ENCODE data around the gene PUS7.
A peak's percentile ranks its signal among the peaks of the same experiment; 100 is the strongest.
"Not testable (repeated sequence)": the region's sequence is repeated elsewhere in the genome, so short reads cannot be mapped to it uniquely, and the experiment has no call there.

The PUS7 gene

DNA sequence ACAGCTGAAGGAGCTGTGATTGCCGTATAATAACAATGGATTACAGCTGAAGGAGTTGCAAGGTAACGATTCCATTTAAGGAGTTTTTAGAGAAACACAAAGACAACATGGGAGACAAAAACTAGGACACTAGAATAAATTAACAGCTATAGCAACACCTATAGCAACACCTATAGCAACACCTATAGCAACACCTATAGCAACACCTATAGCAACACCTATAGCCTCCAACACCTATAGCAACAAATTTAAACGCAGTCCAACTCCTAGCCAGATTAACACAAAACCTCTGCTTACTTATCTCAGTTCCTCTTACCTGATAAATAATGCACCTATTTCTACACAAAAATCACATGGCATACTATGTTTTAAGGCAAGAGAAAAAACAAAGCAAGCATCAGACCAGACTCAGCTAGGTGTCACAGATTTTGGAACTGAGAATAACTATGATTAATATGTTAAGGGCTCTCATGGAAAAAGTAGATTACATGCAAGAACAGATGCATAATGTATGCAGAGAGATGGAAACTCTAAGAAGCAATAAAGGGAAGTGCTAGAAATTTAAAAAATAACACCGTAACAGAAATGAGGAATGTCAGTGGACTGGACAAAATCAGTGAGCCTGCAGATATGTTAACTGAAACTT is 77.6 kb downstream of the PUS7 start:
- DNase-seq: no peak

DNA sequence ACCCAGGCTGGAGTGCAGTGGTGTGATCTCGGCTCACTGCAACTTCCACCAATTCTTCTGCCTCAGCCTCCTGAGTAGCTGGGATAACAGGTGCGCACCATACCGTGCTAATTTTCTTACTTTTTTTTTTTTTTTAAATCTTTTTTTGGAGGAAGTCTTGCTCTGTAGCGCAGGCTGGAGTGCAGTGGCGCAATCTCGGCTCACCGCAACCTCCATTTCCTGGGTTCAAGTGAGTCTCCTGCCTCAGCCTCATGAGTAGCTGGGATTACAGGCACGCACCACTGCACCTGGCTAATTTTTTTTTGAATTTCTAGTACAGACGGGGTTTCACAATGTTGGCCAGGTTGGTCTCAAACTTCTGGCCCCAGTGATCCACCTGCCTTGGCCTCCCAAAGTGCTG is 79.9 kb downstream of the PUS7 start:
- DNase-seq: not testable (repeated sequence)

DNA sequence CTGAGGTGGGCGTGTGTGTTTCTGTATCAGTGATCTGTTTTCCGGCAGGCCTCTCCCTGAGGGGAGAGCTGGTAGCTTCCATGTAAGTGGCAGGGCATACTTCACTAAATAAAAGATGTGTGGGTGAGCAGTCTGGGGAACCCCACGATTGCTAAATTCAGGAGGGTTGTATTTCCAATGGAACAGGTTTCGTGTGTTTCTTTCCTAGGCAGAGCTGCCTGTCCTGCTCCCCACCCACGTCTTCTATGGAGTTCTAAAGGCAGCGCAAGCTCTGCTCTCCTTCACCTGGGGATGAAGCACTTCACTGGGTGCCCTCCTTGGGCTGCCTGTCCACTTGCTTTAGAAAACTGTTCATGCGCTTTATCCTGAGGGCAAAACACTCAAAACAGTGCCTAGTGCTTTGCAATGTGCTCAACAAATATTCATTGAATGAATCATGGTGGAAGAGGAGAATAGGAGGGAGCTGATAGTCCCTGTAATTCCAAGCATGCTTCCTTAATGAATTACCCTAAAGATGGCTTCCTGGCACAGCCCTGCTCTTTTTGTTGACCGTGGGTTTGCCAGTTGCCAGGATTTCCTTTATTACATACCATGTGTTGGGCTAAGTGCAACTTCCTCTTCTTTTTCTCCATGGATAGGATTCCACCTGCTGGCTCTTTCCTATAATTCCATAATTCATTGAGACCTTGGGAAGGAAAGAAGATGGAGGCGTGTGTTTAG is 82.7 kb downstream of the PUS7 start:
- DNase-seq: no peak

DNA sequence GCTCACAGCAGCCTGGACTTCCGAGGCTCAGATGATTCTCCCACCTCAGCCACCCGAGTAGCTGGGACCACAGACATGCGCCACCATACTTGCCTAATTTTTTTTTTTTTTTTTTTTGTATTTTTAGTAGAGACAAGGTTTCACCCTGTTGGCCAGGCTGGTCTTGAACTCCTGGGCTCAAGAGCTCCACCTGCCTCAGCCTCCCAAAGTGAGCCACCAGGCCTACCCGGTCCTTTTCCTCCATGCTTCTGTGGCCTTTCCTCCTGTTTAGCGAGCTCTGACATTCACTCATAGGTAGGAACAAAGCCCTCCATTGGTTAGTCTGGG is 83.3 kb downstream of the PUS7 start:
- no peak for DNase-seq

DNA sequence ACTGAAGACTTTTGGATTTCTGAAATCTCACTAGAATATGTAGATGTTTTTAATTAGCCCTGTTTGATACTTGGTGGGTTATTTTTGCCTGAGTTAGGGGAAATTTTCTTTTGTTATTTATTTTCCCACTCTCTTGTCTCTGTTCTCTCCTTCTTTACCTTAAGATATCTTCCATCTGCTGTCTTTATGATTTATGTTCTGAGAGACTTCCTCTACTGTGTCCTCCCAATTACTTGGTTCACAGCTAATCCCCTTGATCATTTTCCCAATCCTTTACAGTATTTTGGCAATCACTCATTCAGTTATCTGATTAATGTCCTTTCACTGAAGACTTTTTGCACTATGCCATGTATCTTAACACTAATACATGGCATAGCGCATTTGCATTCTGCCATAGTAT is 83.8 kb downstream of the PUS7 start:
- no peak for DNase-seq

DNA sequence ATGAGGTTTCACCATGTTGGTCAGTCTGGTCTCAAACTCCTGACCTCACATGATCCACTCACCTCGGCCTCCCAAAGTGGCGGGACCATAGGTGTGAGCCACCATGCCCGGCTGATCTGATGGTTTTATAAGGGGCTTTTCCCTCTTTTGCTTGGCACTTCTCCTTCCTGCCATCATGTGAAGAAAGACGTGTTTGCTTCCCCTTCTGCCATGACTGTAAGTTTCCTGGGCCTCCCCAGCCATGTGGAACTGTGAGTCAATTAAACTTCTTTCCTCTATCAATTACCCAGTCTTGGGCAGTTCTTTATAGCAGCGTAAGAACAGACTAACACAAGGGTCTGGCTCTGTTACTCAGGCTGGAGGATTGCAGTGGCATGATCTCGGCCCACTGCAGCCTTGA is 84.7 kb downstream of the PUS7 start:
- not testable (repeated sequence) for DNase-seq

DNA sequence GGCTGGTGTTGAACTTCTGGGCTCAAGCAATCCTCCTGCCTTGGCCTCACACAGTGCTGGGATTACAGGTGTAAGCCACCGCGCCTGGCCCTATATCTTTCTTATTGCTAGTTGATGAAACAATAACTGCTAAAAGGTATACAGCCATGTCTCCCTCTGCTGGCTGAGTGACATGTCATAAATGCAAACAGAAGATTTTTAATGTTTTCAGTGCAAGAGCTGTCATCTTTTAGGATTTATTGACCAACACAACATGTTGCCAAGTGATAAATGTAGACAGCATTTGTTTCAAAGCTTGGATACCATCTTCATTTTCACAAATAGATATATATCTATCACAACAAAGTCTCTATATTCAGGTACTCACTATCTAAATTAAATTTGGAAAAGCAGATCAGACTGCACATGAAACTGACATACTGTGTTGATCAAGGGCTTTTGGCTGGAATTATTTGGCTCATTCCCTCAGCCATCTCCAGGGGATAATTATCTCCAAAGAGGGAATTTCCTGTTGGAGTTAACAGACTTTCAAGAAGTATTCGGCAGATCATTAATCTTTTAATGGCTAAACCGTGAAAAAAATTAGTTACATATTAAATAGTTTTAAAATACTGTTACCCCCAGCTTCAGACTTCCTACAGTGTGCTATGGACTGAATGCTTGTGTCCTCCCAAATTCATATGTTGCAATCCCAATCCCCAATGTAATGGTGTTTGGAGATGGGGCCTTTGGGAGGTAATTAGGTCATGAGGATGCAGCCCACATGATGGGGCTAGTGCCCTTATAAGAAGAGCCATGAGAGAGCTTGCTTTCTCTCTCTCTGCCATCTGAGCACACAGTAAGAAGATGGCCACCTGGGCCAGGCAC is 92.1 kb downstream of the PUS7 start:
- DNase-seq: peak; percentile 11

DNA sequence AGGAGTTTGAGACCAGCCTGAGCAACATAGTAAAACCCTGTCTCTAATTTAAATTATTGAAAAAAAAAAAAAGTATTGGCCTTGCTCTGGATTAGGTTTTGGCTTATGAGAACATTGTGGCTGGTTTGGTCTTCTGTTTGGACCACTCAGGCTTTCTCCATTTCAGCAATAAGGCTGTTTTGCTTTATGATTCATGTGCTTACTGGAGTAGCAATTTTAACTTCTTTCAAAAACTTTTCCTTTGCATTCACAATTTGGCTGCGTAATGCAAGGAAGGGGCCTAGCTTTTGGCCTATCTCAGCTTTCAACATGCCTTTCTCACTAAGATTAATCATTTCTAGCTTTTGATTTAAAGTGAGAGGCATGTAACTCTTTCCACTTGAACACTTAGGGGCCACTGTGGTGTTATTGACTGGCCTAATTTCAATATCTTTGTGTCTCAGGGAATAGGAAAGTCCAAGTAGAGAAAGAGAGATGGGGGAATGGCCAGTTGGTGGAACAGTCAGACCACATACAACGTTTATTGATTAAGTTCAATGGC is 95.4 kb downstream of the PUS7 start:
- no peak for DNase-seq

DNA sequence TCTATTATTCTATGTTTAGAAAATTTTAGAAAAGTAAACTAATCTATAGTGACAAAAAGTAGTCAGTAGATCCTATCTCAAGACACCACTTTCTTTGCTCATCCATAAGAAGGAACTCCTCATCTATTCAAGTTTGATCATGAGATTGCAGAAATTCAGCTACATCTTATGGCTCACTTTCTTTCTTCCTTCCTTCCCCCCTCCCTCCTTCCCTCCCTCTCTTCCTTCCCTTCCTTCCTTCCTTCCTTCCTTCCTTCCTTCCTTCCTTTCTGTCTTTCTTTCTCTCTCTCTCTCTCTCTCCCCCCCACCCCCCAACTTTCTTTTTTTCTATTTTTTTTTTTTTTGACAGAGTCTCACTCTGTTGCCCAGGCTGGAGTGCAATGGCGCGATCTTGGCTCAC is 98.1 kb downstream of the PUS7 start:
- no peak for DNase-seq

DNA sequence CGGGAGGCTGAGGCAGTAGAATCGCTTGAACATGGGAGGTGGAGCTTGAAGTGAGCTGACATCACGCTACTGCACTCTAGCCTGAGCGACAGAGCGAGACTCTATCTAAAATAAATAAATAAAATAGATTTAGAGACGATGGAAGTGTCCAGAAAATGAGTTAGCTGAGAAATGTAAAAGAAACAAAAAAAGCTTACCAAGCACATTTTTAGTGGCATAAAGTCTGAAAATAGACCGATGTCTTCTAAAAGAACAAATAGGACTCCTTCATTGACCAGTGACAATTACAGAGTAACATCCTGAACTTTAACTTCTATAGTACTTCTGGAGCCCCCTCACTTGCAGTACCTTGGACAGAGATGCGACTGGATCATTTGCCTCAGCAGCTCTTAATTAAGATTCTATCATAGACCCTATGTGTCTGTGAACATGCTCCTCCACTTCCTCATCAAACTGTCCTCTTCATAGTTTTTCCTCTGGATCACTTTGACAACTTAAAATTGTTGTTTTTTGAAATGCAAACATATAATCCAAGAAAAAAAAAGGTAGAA is 108.1 kb downstream of the PUS7 start:
- DNase-seq: no peak

DNA sequence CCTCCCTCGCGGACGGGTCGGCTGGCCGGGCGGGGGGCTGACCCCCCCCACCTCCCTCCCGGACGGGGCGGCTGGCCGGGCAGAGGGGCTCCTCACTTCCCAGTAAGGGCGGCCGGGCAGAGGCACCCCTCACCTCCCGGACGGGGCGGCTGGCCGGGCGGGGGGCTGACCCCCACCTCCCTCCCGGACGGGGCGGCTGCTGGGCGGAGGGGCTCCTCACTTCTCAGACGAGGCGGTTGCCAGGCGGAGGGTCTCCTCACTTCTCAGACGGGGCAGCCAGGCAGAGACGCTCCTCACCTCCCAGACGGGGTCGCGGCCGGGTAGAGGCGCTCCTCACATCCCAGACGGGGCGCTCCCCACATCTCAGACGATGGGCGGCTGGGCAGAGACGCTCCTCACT is 111.3 kb downstream of the PUS7 start:
- not testable (repeated sequence) for DNase-seq

DNA sequence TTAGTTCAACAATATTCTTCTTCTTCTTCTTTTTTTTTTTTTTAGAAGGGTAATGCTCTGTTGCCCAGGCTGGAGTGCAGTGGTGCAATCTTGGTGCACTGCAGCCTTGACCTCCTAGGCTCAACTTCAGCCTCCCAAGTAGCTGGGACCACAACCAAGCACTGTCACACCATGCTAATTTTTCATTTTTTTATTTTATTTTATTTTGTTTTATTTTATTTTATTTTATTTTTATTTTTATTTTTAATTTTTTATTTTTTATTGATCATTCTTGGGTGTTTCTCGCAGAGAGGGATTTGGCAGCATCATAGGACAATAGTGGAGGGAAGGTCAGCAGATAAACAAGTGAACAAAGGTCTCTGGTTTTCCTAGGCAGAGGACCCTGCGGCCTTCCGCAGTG is 112.3 kb downstream of the PUS7 start:
- DNase-seq: not testable (repeated sequence)

DNA sequence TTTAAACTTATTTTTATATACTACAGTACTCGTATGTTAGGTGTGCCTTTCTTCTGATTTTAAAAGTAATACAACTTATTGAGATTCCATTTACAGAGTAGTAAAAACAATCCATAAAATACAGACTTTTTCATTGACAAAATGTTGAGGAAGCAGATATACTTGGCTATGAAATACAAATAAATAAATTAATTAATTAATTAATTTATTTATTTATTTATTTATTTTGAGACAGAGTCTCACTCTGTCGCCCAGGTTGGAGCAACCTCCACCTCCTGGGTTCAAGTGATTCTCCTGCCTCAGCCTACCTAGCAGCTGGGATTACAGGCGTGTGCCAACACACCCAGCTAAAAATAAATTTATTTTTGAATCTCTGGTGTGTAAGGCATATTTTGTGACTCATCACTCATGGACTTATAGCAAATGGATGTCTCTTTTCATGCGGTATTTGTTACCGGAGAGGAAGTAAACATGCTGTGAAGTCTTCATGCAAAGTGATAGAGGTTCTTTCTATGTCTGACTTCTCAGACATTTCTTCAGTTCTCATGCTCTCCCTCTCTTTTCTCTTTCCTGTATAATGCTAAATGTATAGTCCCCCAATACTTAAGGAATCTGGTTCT is 113.2 kb downstream of the PUS7 start:
- DNase-seq: no peak
